ENCODE results near the gene MAP4K2. TPM values are rescaled to one million over a fixed set of nuclear protein-coding genes. Genes with fewer than 3 reads are reported as not detected.

Gene MAP4K2
- total RNA-seq, 5 donors from 2014 or later (not counting 1 experiment from before 2014, with no cell fraction given): 80.9 to 131 (median 102) TPM

GRCh38 chr11:64755681-64756361, 47.2 kb downstream of the MAP4K2 start:
- Histone ChIP-seq H3K27me3 (replicated peaks in 1 of 2; ENCODE audit: control insufficient read depth in 2 of 2, extremely low read depth in 1 of 2, insufficient read depth in 2 of 2, low read length in 1 of 2) (no peaks in the 10 kb centered on the region), H3K4me1 (ENCODE audit: control insufficient read depth in 1 of 2, extremely low read depth in 1 of 2, insufficient read depth in 2 of 2, low read length in 2 of 2) (peaks cover 16 to 78% of the 10 kb centered on the region in 2 experiments), H3K36me3 (ENCODE audit: control insufficient read depth in 2 of 2, extremely low read depth in 1 of 2, insufficient read depth in 1 of 2, low read length in 1 of 2) (peaks cover 17 to 32% of the 10 kb centered on the region in 2 donors), H3K27ac (ENCODE audit: low read length) (no peak overlapping the region), H3K4me3 (ENCODE audit: control insufficient read depth in 1 of 2, extremely low read depth in 1 of 2, low read length in 1 of 2) (no peak overlapping the region), H3K9me3 (no peaks in the 10 kb centered on the region)
- ATAC-seq (replicated peaks in 1 of 4) (no peak), DNase-seq (peak in 1 of 35 experiments; percentile 23)
- WGBS (ENCODE audit: insufficient coverage): 79% methylated on average over 4 of the region's 13 CpGs
- Mint-ChIP-seq H3K4me3 (no peak overlapping the region), H3K9me3 (no peaks in the 10 kb centered on the region), H3K27me3 (no peaks in the 10 kb centered on the region), H3K27ac (no peak overlapping the region), H3K4me1 (peaks cover 36 to 42% (median 37%) of the 10 kb centered on the region in 3 donors), H3K36me3 (peaks cover 14% of the 10 kb centered on the region)
- POLR2A ChIA-PET: no interaction called here
- CTCF ChIA-PET: no interaction called here

GRCh38 chr11:64754919-64755662, 47.9 kb downstream of the MAP4K2 start:
- ATAC-seq (replicated peaks in 1 of 4) (no peak), DNase-seq (no peak)
- Histone ChIP-seq H3K36me3 (ENCODE audit: control insufficient read depth in 2 of 2, extremely low read depth in 1 of 2, insufficient read depth in 1 of 2, low read length in 1 of 2) (peaks cover 17 to 31% of the 10 kb centered on the region in 2 donors), H3K27me3 (replicated peaks in 1 of 2; ENCODE audit: control insufficient read depth in 2 of 2, extremely low read depth in 1 of 2, insufficient read depth in 2 of 2, low read length in 1 of 2) (no peaks in the 10 kb centered on the region), H3K4me3 (ENCODE audit: control insufficient read depth in 1 of 2, extremely low read depth in 1 of 2, low read length in 1 of 2) (no peak overlapping the region), H3K4me1 (ENCODE audit: control insufficient read depth in 1 of 2, extremely low read depth in 1 of 2, insufficient read depth in 2 of 2, low read length in 2 of 2) (peaks cover 9 to 78% of the 10 kb centered on the region in 2 experiments), H3K27ac (ENCODE audit: low read length) (no peak overlapping the region), H3K9me3 (no peaks in the 10 kb centered on the region)
- Mint-ChIP-seq H3K36me3 (peaks cover 17% of the 10 kb centered on the region), H3K27ac (no peak overlapping the region), H3K27me3 (no peaks in the 10 kb centered on the region), H3K4me1 (peaks cover 36 to 42% (median 37%) of the 10 kb centered on the region in 3 donors), H3K4me3 (no peak overlapping the region), H3K9me3 (no peaks in the 10 kb centered on the region)
- POLR2A ChIA-PET: no interaction called here
- CTCF ChIA-PET: no interaction called here
- 95% methylated on average over 17 of the region's 21 CpGs for WGBS (ENCODE audit: insufficient coverage)

GRCh38 chr11:64754124-64754918, 48.7 kb downstream of the MAP4K2 start:
- Mint-ChIP-seq H3K27ac (no peak overlapping the region), H3K4me1 (peaks cover 31 to 38% (median 31%) of the 10 kb centered on the region in 3 donors), H3K9me3 (no peaks in the 10 kb centered on the region), H3K36me3 (peaks cover 17% of the 10 kb centered on the region), H3K4me3 (no peak overlapping the region), H3K27me3 (no peaks in the 10 kb centered on the region)
- Histone ChIP-seq H3K4me1 (ENCODE audit: control insufficient read depth in 1 of 2, extremely low read depth in 1 of 2, insufficient read depth in 2 of 2, low read length in 2 of 2) (peaks cover 2 to 71% of the 10 kb centered on the region in 2 experiments), H3K27ac (ENCODE audit: low read length) (no peak overlapping the region), H3K27me3 (replicated peaks in 1 of 2; ENCODE audit: control insufficient read depth in 2 of 2, extremely low read depth in 1 of 2, insufficient read depth in 2 of 2, low read length in 1 of 2) (no peaks in the 10 kb centered on the region), H3K4me3 (ENCODE audit: control insufficient read depth in 1 of 2, extremely low read depth in 1 of 2, low read length in 1 of 2) (no peak overlapping the region), H3K36me3 (ENCODE audit: control insufficient read depth in 2 of 2, extremely low read depth in 1 of 2, insufficient read depth in 1 of 2, low read length in 1 of 2) (peaks cover 17 to 31% of the 10 kb centered on the region in 2 donors), H3K9me3 (no peaks in the 10 kb centered on the region)
- ATAC-seq (replicated peaks in 1 of 4) (no peak), DNase-seq (no peak)
- ChIA-PET POLR2A (interaction anchor here in 1 of 2 donors (0.5 kb wide), 1 partner anchor 21 kb away, joined by 3 read pairs; no protein-coding TSS in a partner anchor), CTCF (no interaction called here)
- 94% methylated on average over 16 of the region's 26 CpGs for WGBS (ENCODE audit: insufficient coverage)

- peaks cover 17 to 31% of the 10 kb centered on the region in 2 donors for H3K36me3 ChIP-seq (ENCODE audit: control insufficient read depth in 2 of 2, extremely low read depth in 1 of 2, insufficient read depth in 1 of 2, low read length in 1 of 2)
- no peak overlapping the region for H3K27ac ChIP-seq (ENCODE audit: low read length)
- WGBS (ENCODE audit: insufficient coverage): 94% methylated on average over 24 of the region's 43 CpGs
- Mint-ChIP-seq H3K9me3 (no peaks in the 10 kb centered on the region), H3K4me1 (peaks cover 25 to 33% (median 29%) of the 10 kb centered on the region in 3 donors), H3K27me3 (no peaks in the 10 kb centered on the region), H3K36me3 (peaks cover 17% of the 10 kb centered on the region), H3K4me3 (no peak overlapping the region), H3K27ac (no peak overlapping the region)
- no peak for ATAC-seq (replicated peaks in 1 of 4)
- H3K9me3 ChIP-seq: no peaks in the 10 kb centered on the region
- ChIA-PET POLR2A (interaction anchor here in 1 of 2 donors (0.5 kb wide), 1 partner anchor 20 kb away, joined by 3 read pairs; no protein-coding TSS in a partner anchor), CTCF (no interaction called here)
- no peaks in the 10 kb centered on the region for H3K27me3 ChIP-seq (replicated peaks in 1 of 2; ENCODE audit: control insufficient read depth in 2 of 2, extremely low read depth in 1 of 2, insufficient read depth in 2 of 2, low read length in 1 of 2)
- no peak for DNase-seq
- H3K4me3 ChIP-seq (ENCODE audit: control insufficient read depth in 1 of 2, extremely low read depth in 1 of 2, low read length in 1 of 2): no peak overlapping the region
- H3K4me1 ChIP-seq (ENCODE audit: control insufficient read depth in 1 of 2, extremely low read depth in 1 of 2, insufficient read depth in 2 of 2, low read length in 2 of 2): peaks cover 0 to 63% of the 10 kb centered on the region in 2 experiments
These were observed 49.5 kb downstream of the MAP4K2 start for GRCh38 chr11:64753380-64754123.

- DNase-seq (no peak), ATAC-seq (replicated peaks in 1 of 4) (no peak)
- H3K27me3 Mint-ChIP-seq: no peaks in the 10 kb centered on the region
- peaks cover 17% of the 10 kb centered on the region for H3K36me3 Mint-ChIP-seq
- Histone ChIP-seq H3K27ac (ENCODE audit: low read length) (no peak overlapping the region), H3K4me1 (ENCODE audit: control insufficient read depth in 1 of 2, extremely low read depth in 1 of 2, insufficient read depth in 2 of 2, low read length in 2 of 2) (peaks cover 0 to 57% of the 10 kb centered on the region in 2 experiments), H3K4me3 (ENCODE audit: control insufficient read depth in 1 of 2, extremely low read depth in 1 of 2, low read length in 1 of 2) (no peak overlapping the region), H3K27me3 (replicated peaks in 1 of 2; ENCODE audit: control insufficient read depth in 2 of 2, extremely low read depth in 1 of 2, insufficient read depth in 2 of 2, low read length in 1 of 2) (no peaks in the 10 kb centered on the region), H3K9me3 (no peaks in the 10 kb centered on the region), H3K36me3 (ENCODE audit: control insufficient read depth in 2 of 2, extremely low read depth in 1 of 2, insufficient read depth in 1 of 2, low read length in 1 of 2) (peaks cover 17 to 28% of the 10 kb centered on the region in 2 donors)
- H3K27ac Mint-ChIP-seq: peak overlapping the region in 1 of 2 donors; percentile 27
- H3K9me3 Mint-ChIP-seq: no peaks in the 10 kb centered on the region
- ChIA-PET POLR2A (no interaction called here), CTCF (no interaction called here)
- H3K4me3 Mint-ChIP-seq: no peak overlapping the region
- H3K4me1 Mint-ChIP-seq: peaks cover 24 to 35% (median 33%) of the 10 kb centered on the region in 3 donors
- WGBS (ENCODE audit: insufficient coverage): 92% methylated on average over 6 of the region's 7 CpGs
These were observed 50.0 kb downstream of the MAP4K2 start for GRCh38 chr11:64753019-64753379.

All from T-cell (primary cell).